ENCODE data around the gene CPEB4. TPM values are rescaled to one million over a fixed set of nuclear protein-coding genes. Genes with fewer than 3 reads are reported as not detected.

The CPEB4 gene
- total RNA-seq, 1 experiment from 2014 or later = 86.7 TPM

DNA sequence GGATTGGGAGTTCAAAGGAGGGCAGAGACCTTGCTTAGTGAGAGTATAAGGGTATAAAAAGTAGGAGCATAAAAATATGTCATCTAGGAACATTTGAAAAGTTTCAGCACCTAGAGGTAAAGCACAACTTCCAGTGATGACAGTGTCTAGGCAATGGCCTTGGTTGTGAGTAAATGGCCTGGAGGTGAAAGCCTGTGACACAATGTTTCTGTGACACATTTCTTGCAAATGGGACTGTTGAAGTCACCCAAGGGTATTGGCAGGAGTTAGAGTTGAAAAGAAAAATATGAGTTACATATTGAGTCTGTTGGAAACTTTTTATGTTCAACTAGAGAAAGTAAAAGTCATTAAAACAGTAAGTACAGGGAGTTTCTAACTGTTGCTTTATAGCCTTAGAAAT, 115.6 kb downstream of the CPEB4 start:
- peaks cover 16% of the 10 kb centered on the region for H3K27me3 Mint-ChIP-seq (ENCODE audit: insufficient read depth, unreplicated experiment)
- no peaks in the 10 kb centered on the region for H3K36me3 Mint-ChIP-seq (ENCODE audit: insufficient read depth, unreplicated experiment)
- CTCF ChIA-PET = no interaction called here
- no peak for TF ChIP-seq CTCF (IDR thresholded peaks at IDR 0.05; ENCODE audit: unreplicated experiment)
- H3K4me3 Mint-ChIP-seq (ENCODE audit: unreplicated experiment) = no peak overlapping the region
- BruUV-seq (replicated peaks) = no TSS peak
- no peak for DNase-seq (ENCODE audit: unreplicated experiment)
- intact Hi-C loops (cut with micrococcal nuclease) = no loop called here
- peaks cover 5% of the 10 kb centered on the region for H3K4me1 Mint-ChIP-seq (ENCODE audit: insufficient read depth, unreplicated experiment)
- no peaks in the 10 kb centered on the region for H3K9me3 Mint-ChIP-seq (ENCODE audit: unreplicated experiment)
- no peak overlapping the region for H3K27ac Mint-ChIP-seq (ENCODE audit: low read depth, unreplicated experiment)
- POLR2A ChIA-PET = no interaction called here

GRCh38 chr5:174008922-174009321, 120.8 kb downstream of the CPEB4 start:
- CTCF ChIA-PET = interaction anchor here (0.6 kb wide), 1 partner anchor 248 kb away, joined by 3 read pairs; no protein-coding TSS in a partner anchor

DNA sequence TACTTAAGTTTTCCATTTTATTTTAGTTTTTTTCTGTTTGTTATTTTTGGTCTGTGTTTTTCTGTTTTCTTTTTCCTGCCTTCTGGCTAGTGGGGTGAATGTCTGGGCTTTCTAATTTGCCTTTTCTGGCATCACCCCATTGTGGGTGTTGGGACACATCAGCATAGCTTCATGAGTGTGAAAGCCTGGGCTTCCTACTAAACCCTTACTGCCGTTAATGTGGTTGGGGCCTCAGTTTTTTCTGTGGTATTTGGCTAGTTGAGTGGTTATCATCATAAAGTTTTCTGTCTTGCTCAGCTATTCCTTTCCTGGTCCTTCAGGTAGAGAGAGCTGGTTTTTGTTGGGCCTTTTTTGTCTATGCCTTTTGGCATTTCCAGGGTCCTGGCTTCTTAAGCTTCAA, 122.2 kb downstream of the CPEB4 start:
- Mint-ChIP-seq H3K27me3 (ENCODE audit: insufficient read depth, unreplicated experiment) (peaks cover 15% of the 10 kb centered on the region), H3K9me3 (ENCODE audit: unreplicated experiment) (no peaks in the 10 kb centered on the region), H3K27ac (ENCODE audit: low read depth, unreplicated experiment) (no peak overlapping the region), H3K4me3 (ENCODE audit: unreplicated experiment) (no peak overlapping the region), H3K4me1 (ENCODE audit: insufficient read depth, unreplicated experiment) (no peaks in the 10 kb centered on the region), H3K36me3 (ENCODE audit: insufficient read depth, unreplicated experiment) (no peaks in the 10 kb centered on the region)
- CTCF ChIA-PET = interaction anchor here (0.6 to 1.9 kb wide), 5 partner anchors 34 to 975 kb away, joined by 3 to 9 read pairs (median 4); no protein-coding TSS in a partner anchor
- no peak for DNase-seq (ENCODE audit: unreplicated experiment)
- intact Hi-C loops (cut with micrococcal nuclease) = no loop called here
- POLR2A ChIA-PET = interaction anchor here (0.7 to 1.4 kb wide), 2 partner anchors 14 to 311 kb away, joined by 3 to 6 read pairs; no protein-coding TSS in a partner anchor
- BruUV-seq (replicated peaks) = no TSS peak
- TF ChIP-seq CTCF (IDR thresholded peaks at IDR 0.05; ENCODE audit: unreplicated experiment) = no peak

More at GRCh38 chr5:174008922-174009321, 120.8 kb downstream of the CPEB4 start:
- Mint-ChIP-seq H3K36me3 (ENCODE audit: insufficient read depth, unreplicated experiment) (no peaks in the 10 kb centered on the region), H3K4me1 (ENCODE audit: insufficient read depth, unreplicated experiment) (no peaks in the 10 kb centered on the region), H3K27me3 (ENCODE audit: insufficient read depth, unreplicated experiment) (peaks cover 17% of the 10 kb centered on the region), H3K27ac (ENCODE audit: low read depth, unreplicated experiment) (no peak overlapping the region), H3K9me3 (ENCODE audit: unreplicated experiment) (no peaks in the 10 kb centered on the region), H3K4me3 (ENCODE audit: unreplicated experiment) (no peak overlapping the region)
- intact Hi-C loops (cut with micrococcal nuclease) = no loop called here
- BruUV-seq (replicated peaks) = no TSS peak
- DNase-seq (ENCODE audit: unreplicated experiment) = no peak
- TF ChIP-seq CTCF (IDR thresholded peaks at IDR 0.05; ENCODE audit: unreplicated experiment) = no peak
- POLR2A ChIA-PET = interaction anchor here (1.4 kb wide), 1 partner anchor 15 kb away, joined by 6 read pairs; no protein-coding TSS in a partner anchor

GRCh38 chr5:174011441-174011840, 123.3 kb downstream of the CPEB4 start:
- Mint-ChIP-seq H3K4me1 (ENCODE audit: insufficient read depth, unreplicated experiment) (no peaks in the 10 kb centered on the region), H3K27ac (ENCODE audit: low read depth, unreplicated experiment) (no peak overlapping the region), H3K4me3 (ENCODE audit: unreplicated experiment) (no peak overlapping the region), H3K36me3 (ENCODE audit: insufficient read depth, unreplicated experiment) (no peaks in the 10 kb centered on the region), H3K9me3 (ENCODE audit: unreplicated experiment) (no peaks in the 10 kb centered on the region), H3K27me3 (ENCODE audit: insufficient read depth, unreplicated experiment) (peaks cover 15% of the 10 kb centered on the region)
- POLR2A ChIA-PET = no interaction called here
- BruUV-seq (replicated peaks) = no TSS peak
- no peak for DNase-seq (ENCODE audit: unreplicated experiment)
- CTCF ChIA-PET = interaction anchor here (1.4 to 1.9 kb wide), 2 partner anchors 33 to 306 kb away, joined by 4 to 9 read pairs; no protein-coding TSS in a partner anchor
- TF ChIP-seq CTCF (IDR thresholded peaks at IDR 0.05; ENCODE audit: unreplicated experiment) = no peak
- intact Hi-C loops (cut with micrococcal nuclease) = no loop called here

Other genes starting within 250 kb of the CPEB4 start
- gene C5orf47, start 100.8 kb downstream of the CPEB4 start, total RNA-seq (2022) = not detected in 2 replicates
- gene NSG2, start 157.4 kb downstream of the CPEB4 start, total RNA-seq (2022) = not detected in 2 replicates

All from MCF 10A (cell line).